ENCODE data around the gene NPEPL1. TPM values are rescaled to one million over a fixed set of nuclear protein-coding genes. Genes with fewer than 3 reads are reported as not detected.

Gene NPEPL1
- polyA plus RNA-seq, 2 of the 4 experiments (the other 2 are of a cell fraction), result 8.6 to 34.6 TPM

GRCh38 chr20:58670102-58670501 lies 22.5 kb upstream of the NPEPL1 start:
- CTCF ChIA-PET, result interaction anchor here (1.1 to 1.2 kb wide), 2 partner anchors 14 to 734 kb away, joined by 3 read pairs; no protein-coding TSS in a partner anchor
- no peak overlapping the region for H3K27ac ChIP-seq
- TF ChIP-seq EP300 (IDR thresholded peaks at IDR 0.05) (no peak), CBX2 (IDR thresholded peaks at IDR 0.05; ENCODE audit: borderline replicate concordance, low read depth) (no peak), CBX8 (IDR thresholded peaks at IDR 0.05) (no peak), ZFP36 (IDR thresholded peaks at IDR 0.05; ENCODE audit: borderline replicate concordance, partially characterized antibody) (no peak)
- 100% methylated on average over 1 of the region's 1 CpG for WGBS (ENCODE audit: missing lambda C conversion rate)
- H3K4me2 ChIP-seq, result no peak overlapping the region
- no peak overlapping the region for H3K4me3 ChIP-seq
- POLR2A ChIA-PET, result no interaction called here
- H3K9me3 ChIP-seq, result no peaks in the 10 kb centered on the region
- ATAC-seq (no peak), DNase-seq (ENCODE audit: low read depth in 1 of 2, low spot score in 1 of 2) (no peak), FAIRE-seq (no peak)
- H3K4me1 ChIP-seq, result no peaks in the 10 kb centered on the region

GRCh38 chr20:58670659-58671058 lies 21.9 kb upstream of the NPEPL1 start:
- POLR2A ChIA-PET, result no interaction called here
- no peak for FAIRE-seq

GRCh38 chr20:58673119-58673518 lies 19.5 kb upstream of the NPEPL1 start:
- H3K4me2 ChIP-seq, result no peak overlapping the region
- DNase-seq (ENCODE audit: low read depth in 1 of 2, low spot score in 1 of 2) (no peak), ATAC-seq (no peak), FAIRE-seq (no peak)
- no peak overlapping the region for H3K27ac ChIP-seq
- TF ChIP-seq CTCF (IDR thresholded peaks at IDR 0.05), result no peak
- no peak for TF ChIP-seq ELK1 (IDR thresholded peaks at IDR 0.05; ENCODE audit: low read depth, low read length)
- TF ChIP-seq FOXS1 (CRISPR knock-in tag; IDR thresholded peaks at IDR 0.05), result no peak
- TF ChIP-seq PHF8 (IDR thresholded peaks at IDR 0.05; ENCODE audit: borderline replicate concordance, low read depth), result no peak
- TF ChIP-seq SMC3 (IDR thresholded peaks at IDR 0.05), result no peak
- TF ChIP-seq CEBPB (IDR thresholded peaks at IDR 0.05), result no peak
- TF ChIP-seq POLR2AphosphoS2 (conservative IDR thresholded peaks at IDR 0.05; ENCODE audit: low read length), result no peak
- ChIA-PET POLR2A (no interaction called here), CTCF (interaction anchor here (0.9 to 1.8 kb wide), 4 partner anchors 8 to 22 kb away, joined by 3 to 6 read pairs (median 4); partner anchors contain the start of gene STX16)
- H3K4me3 ChIP-seq, result no peak overlapping the region
- 90% methylated on average over 9 of the region's 9 CpGs for WGBS (ENCODE audit: missing lambda C conversion rate)
- H3K4me1 ChIP-seq, result no peaks in the 10 kb centered on the region
- H3K9me3 ChIP-seq, result no peaks in the 10 kb centered on the region

More at GRCh38 chr20:58670659-58671058, 21.9 kb upstream of the NPEPL1 start:
- DNase-seq (ENCODE audit: low read depth in 1 of 2, low spot score in 1 of 2) (no peak), ATAC-seq (no peak)
- H3K9me3 ChIP-seq, result no peaks in the 10 kb centered on the region
- H3K4me2 ChIP-seq, result no peak overlapping the region
- H3K27ac ChIP-seq, result no peak overlapping the region
- no peak overlapping the region for H3K4me3 ChIP-seq
- WGBS (ENCODE audit: missing lambda C conversion rate), result 78% methylated on average over 4 of the region's 4 CpGs
- no peaks in the 10 kb centered on the region for H3K4me1 ChIP-seq
- CTCF ChIA-PET, result interaction anchor here (0.6 to 1.2 kb wide), 3 partner anchors 14 to 107 kb away, joined by 3 read pairs; partner anchors contain the start of gene STX16
- no peak for TF ChIP-seq EHMT2 (IDR thresholded peaks at IDR 0.05; ENCODE audit: low read depth)

- FAIRE-seq (no peak), DNase-seq (ENCODE audit: low read depth in 1 of 2, low spot score in 1 of 2) (no peak), ATAC-seq (no peak)
- Histone ChIP-seq H3K9me3 (no peaks in the 10 kb centered on the region), H3K4me3 (no peak overlapping the region), H3K27ac (no peak overlapping the region), H3K4me1 (no peaks in the 10 kb centered on the region), H3K4me2 (no peak overlapping the region)
- ChIA-PET CTCF (interaction anchor here (0.9 kb wide), 1 partner anchor 16 kb away, joined by 4 read pairs; no protein-coding TSS in a partner anchor), POLR2A (no interaction called here)
- 95% methylated on average over 18 of the region's 18 CpGs for WGBS (ENCODE audit: missing lambda C conversion rate)
- no peak for TF ChIP-seq NPAS2 (CRISPR knock-in tag; IDR thresholded peaks at IDR 0.05; ENCODE audit: borderline replicate concordance)
- no peak for TF ChIP-seq NFE2L2 (conservative IDR thresholded peaks at IDR 0.05; ENCODE audit: low read length)
- no peak for TF ChIP-seq RAD21 (conservative IDR thresholded peaks at IDR 0.05 in 1 of 2, IDR thresholded peaks at IDR 0.05 in 1 of 2)
- TF ChIP-seq KDM1A (IDR thresholded peaks at IDR 0.05; ENCODE audit: low read depth), result no peak
- TF ChIP-seq SMC3 (IDR thresholded peaks at IDR 0.05), result no peak
- TF ChIP-seq RNF2 (IDR thresholded peaks at IDR 0.05; ENCODE audit: borderline replicate concordance, low read depth), result no peak
- no peak for TF ChIP-seq RARB (CRISPR knock-in tag; IDR thresholded peaks at IDR 0.05)
Measured at GRCh38 chr20:58675146-58675584, 17.4 kb upstream of the NPEPL1 start.

All from A549 (cell line).